Progenitor cell of endocrine pancreas (in vitro differentiated cells): ENCODE measurements around the gene TDP1. TPM values are rescaled to one million over a fixed set of nuclear protein-coding genes. Genes with fewer than 3 reads are reported as not detected.
"Not testable (repeated sequence)": the region's sequence is repeated elsewhere in the genome, so short reads cannot be mapped to it uniquely, and the experiment has no call there.

Experiments
- DNase-seq: peaks from one replicate; pipeline ENCODE4 v3.0.0; 2021; ENCODE audit warnings: low spot score; ENCODE audit not compliant: unreplicated experiment
- H3K27ac Mint-ChIP-seq: 2 replicates; pipeline ENCODE4 v1.8.0; 2021; ENCODE audit warnings: mild to moderate bottlenecking, moderate library complexity, mixed read lengths
- H3K27me3 Mint-ChIP-seq: 2 replicates; pipeline ENCODE4 v1.8.0; 2021; ENCODE audit warnings: mixed read lengths
- H3K36me3 Mint-ChIP-seq: 2 replicates; pipeline ENCODE4 v1.8.0; 2022; ENCODE audit warnings: mixed read lengths; ENCODE audit not compliant: insufficient read depth
- H3K4me1 Mint-ChIP-seq: 2 replicates; pipeline ENCODE4 v1.8.0; 2021; ENCODE audit warnings: low read depth, mixed read lengths
- H3K4me3 Mint-ChIP-seq: 2 replicates; pipeline ENCODE4 v1.8.0; 2021; ENCODE audit warnings: low read depth, mild to moderate bottlenecking, moderate library complexity, mixed read lengths
- H3K9me3 Mint-ChIP-seq: 2 replicates; pipeline ENCODE4 v1.8.0; 2021; ENCODE audit warnings: low read depth, mixed read lengths
- CTCF ChIP-seq: fragments of 200-600 bp; sonication (generic); IDR thresholded peaks from one replicate; pipeline ENCODE4 v1.5.0; 2021; ENCODE audit warnings: antibody characterized with exemption, mild to moderate bottlenecking; ENCODE audit not compliant: unreplicated experiment
- total RNA-seq: library from RNA; stranded (reverse); gene quantifications from 2 replicates; pipeline ENCODE4 v1.2.1, GENCODE V29; 2021

Gene TDP1
- total RNA-seq, 1 donor from 2014 or later = 45.9 TPM

- no peak overlapping the region for H3K27ac Mint-ChIP-seq
Observed at GRCh38 chr14:90088176-90088575, 132.4 kb downstream of the TDP1 start.

GRCh38 chr14:90089486-90089885 lies 133.8 kb downstream of the TDP1 start:
- H3K9me3 Mint-ChIP-seq, DNase-seq, H3K4me1 Mint-ChIP-seq, H3K36me3 Mint-ChIP-seq, H3K4me3 Mint-ChIP-seq, H3K27me3 Mint-ChIP-seq, H3K27ac Mint-ChIP-seq: not testable (repeated sequence)

More at GRCh38 chr14:90088176-90088575, 132.4 kb downstream of the TDP1 start:
- DNase-seq = no peak
- Mint-ChIP-seq H3K4me1 (no peaks in the 10 kb centered on the region), H3K9me3 (no peaks in the 10 kb centered on the region), H3K4me3 (no peak overlapping the region), H3K27me3 (no peaks in the 10 kb centered on the region), H3K36me3 (peaks cover 1% of the 10 kb centered on the region)
- no peak for TF ChIP-seq CTCF

- H3K9me3 Mint-ChIP-seq = no peaks in the 10 kb centered on the region
- H3K4me1 Mint-ChIP-seq = no peaks in the 10 kb centered on the region
- H3K27ac Mint-ChIP-seq = no peak overlapping the region
- no peak for DNase-seq
- H3K4me3 Mint-ChIP-seq = no peak overlapping the region
- peaks cover 1% of the 10 kb centered on the region for H3K36me3 Mint-ChIP-seq
- H3K27me3 Mint-ChIP-seq = no peaks in the 10 kb centered on the region
- no peak for TF ChIP-seq CTCF
Observed at GRCh38 chr14:90091393-90091792, 135.7 kb downstream of the TDP1 start.

GRCh38 chr14:90093942-90094595 lies 138.3 kb downstream of the TDP1 start:
- Mint-ChIP-seq H3K9me3 (no peaks in the 10 kb centered on the region), H3K4me1 (no peaks in the 10 kb centered on the region), H3K27me3 (no peaks in the 10 kb centered on the region), H3K4me3 (no peak overlapping the region), H3K27ac (no peak overlapping the region), H3K36me3 (peaks cover 1% of the 10 kb centered on the region)
- no peak for TF ChIP-seq CTCF
- no peak for DNase-seq

Other genes with a start within 250 kb of the TDP1 start
- 18.1 and 20.8 TPM in 2 replicates for gene EFCAB11, start 1.2 kb upstream of the TDP1 start, total RNA-seq
- gene KCNK13, start 106.1 kb downstream of the TDP1 start, total RNA-seq = not detected in 2 replicates